Sigmoid colon (tissue), 7 donors: Measurements from ENCODE around the gene PARVB. TPM values are rescaled to one million over a fixed set of nuclear protein-coding genes. Genes with fewer than 3 reads are reported as not detected.

Experiments
- DNase-seq: peaks from one replicate; pipeline ENCODE4 v3.0.0-alpha.2; 2019
- H3K27ac ChIP-seq, 4 donors: fragments of 200-600 bp; sonication (generic); one replicate each; pipeline ENCODE4 v1.5.1; 2016 to 2019; ENCODE audit warnings: mild to moderate bottlenecking in 1 of 4
- H3K27me3 ChIP-seq, 3 donors: fragments of 200-600 bp; sonication (generic); one replicate each; pipeline ENCODE4 v1.5.1; 2019; ENCODE audit warnings: mild to moderate bottlenecking in 1 of 3
- H3K36me3 ChIP-seq, 4 donors: fragments of 200-600 bp; sonication (generic); one replicate each; pipeline ENCODE4 v1.5.1; 2016 to 2019
- H3K4me1 ChIP-seq, 4 donors: fragments of 200-600 bp; sonication (generic); one replicate each; pipeline ENCODE4 v1.5.1; 2017 to 2019
- H3K4me3 ChIP-seq, 4 donors: fragments of 200-600 bp; sonication (generic); one replicate each; pipeline ENCODE4 v1.5.1; 2017 to 2019; ENCODE audit warnings: mild to moderate bottlenecking in 2 of 4, moderate library complexity in 1 of 4
- H3K9me3 ChIP-seq, 4 donors: fragments of 200-600 bp in 3 of 4; sonication (generic) in 3 of 4; one replicate each; pipeline versions ENCODE4 v1.5.1 to v1.6.1; 2013 to 2019
- EP300 ChIP-seq, 4 donors: sonication (generic); formaldehyde crosslinking; IDR thresholded peaks; one replicate each; pipeline ENCODE4 v1.6.1; 2017; ENCODE audit warnings: antibody characterized with exemption in 4 of 4
- POLR2A ChIP-seq, 2 donors: fragments of 450-650 bp; IDR thresholded peaks; one replicate each; pipeline ENCODE4 v1.6.1; 2016; ENCODE audit warnings: antibody characterized with exemption in 2 of 2, mild to moderate bottlenecking in 2 of 2, moderate library complexity in 2 of 2
- POLR2AphosphoS5 ChIP-seq, 4 donors: sonication (generic); formaldehyde crosslinking; IDR thresholded peaks; one replicate each; pipeline ENCODE4 v1.6.1; 2017; ENCODE audit warnings: antibody characterized with exemption in 4 of 4
- WGBS, 2 donors: extraction: QIAGEN DNeasy Blood & Tissue Kit; methylation state at CpG; one replicate each; pipeline ENCODE4 v1.1.7; 2013; 5-methylcytosine and 5-hydroxymethylcytosine counted together
- intact Hi-C: fragments of 100-400 bp; cut with DNase I; formaldehyde crosslinking; loops from one replicate; pipeline ENCODE4 v1.15.1; 2023
- polyA plus RNA-seq, 3 donors: library from polyadenylated mRNA; stranded (reverse); fragments of 200-250 nt; gene quantifications; one replicate each; pipeline ENCODE4 v1.2.3, GENCODE V29; 2013
- total RNA-seq, 4 donors: library from RNA; depleted of rRNA; stranded (reverse); fragments of >200 nt; gene quantifications; one replicate each; pipeline ENCODE4 v1.1.0, GENCODE V29; 2016
- TF ChIP-seq, protein P1 (sequence below), 4 experiments: fragments of 450-650 bp in 3 of 4; fragments of 200-600 bp in 1 of 4; IDR thresholded peaks; one replicate each; pipeline ENCODE4 v1.5.1; 2016 to 2019; ENCODE audit warnings: antibody characterized with exemption in 4 of 4, mild to moderate bottlenecking in 3 of 4, moderate library complexity in 2 of 4
- donor health status: healthy with polysubstance abuse.
- donor health status: Bipolar disorder and iron deficiency.
- donor health status: healthy.

PARVB gene
- total and polyA plus RNA-seq, 7 donors = 6.9 to 21.6 (median 18.9) TPM

DNA sequence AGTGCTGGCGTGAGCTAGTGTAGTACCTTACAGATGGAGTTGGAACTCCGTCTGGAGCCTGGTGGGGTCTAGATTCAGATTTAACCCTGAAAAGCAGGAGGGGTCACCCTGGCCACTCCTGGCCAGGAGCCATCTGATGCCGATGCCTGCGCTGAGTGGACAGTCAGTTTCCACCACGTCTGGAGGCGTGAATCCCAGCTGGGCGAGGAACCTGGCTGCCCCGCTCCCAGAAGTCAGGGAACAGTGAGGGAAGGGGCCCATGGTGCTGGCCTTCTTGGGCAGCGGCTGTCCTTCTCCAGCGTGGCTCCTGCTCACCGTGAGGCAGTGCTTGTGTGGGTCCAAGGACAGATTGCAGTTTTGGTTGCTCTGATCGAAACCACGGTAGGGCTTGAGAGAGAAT lies 76.3 kb downstream of the PARVB start:
- intact Hi-C loops = no loop called here
- H3K9me3 ChIP-seq = no peaks in the 10 kb centered on the region
- 88 to 92% methylated on average over 13 of the region's 13 CpGs for WGBS, 2 donors

GRCh38 chr22:44102121-44102520 lies 78.0 kb downstream of the PARVB start:
- 86 to 91% methylated on average over 4 of the region's 4 CpGs for WGBS, 2 donors
- TF ChIP-seq EP300 (IDR thresholded peaks at IDR 0.05) = no peak
- TF ChIP-seq, protein P1, sequence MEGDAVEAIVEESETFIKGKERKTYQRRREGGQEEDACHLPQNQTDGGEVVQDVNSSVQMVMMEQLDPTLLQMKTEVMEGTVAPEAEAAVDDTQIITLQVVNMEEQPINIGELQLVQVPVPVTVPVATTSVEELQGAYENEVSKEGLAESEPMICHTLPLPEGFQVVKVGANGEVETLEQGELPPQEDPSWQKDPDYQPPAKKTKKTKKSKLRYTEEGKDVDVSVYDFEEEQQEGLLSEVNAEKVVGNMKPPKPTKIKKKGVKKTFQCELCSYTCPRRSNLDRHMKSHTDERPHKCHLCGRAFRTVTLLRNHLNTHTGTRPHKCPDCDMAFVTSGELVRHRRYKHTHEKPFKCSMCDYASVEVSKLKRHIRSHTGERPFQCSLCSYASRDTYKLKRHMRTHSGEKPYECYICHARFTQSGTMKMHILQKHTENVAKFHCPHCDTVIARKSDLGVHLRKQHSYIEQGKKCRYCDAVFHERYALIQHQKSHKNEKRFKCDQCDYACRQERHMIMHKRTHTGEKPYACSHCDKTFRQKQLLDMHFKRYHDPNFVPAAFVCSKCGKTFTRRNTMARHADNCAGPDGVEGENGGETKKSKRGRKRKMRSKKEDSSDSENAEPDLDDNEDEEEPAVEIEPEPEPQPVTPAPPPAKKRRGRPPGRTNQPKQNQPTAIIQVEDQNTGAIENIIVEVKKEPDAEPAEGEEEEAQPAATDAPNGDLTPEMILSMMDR (IDR thresholded peaks at IDR 0.05) = no peak
- no peak for TF ChIP-seq POLR2AphosphoS5 (IDR thresholded peaks at IDR 0.05)
- TF ChIP-seq POLR2A (IDR thresholded peaks at IDR 0.05) = no peak

More for the DNA sequence above, 76.3 kb downstream of the PARVB start:
- H3K27ac ChIP-seq = no peak overlapping the region
- no peaks in the 10 kb centered on the region for H3K4me1 ChIP-seq
- TF ChIP-seq POLR2AphosphoS5 (IDR thresholded peaks at IDR 0.05) = no peak
- no peak for TF ChIP-seq POLR2A (IDR thresholded peaks at IDR 0.05)
- no peak for TF ChIP-seq EP300 (IDR thresholded peaks at IDR 0.05)
- TF ChIP-seq, protein P1 (IDR thresholded peaks at IDR 0.05) = no peak
- DNase-seq = peak; percentile 55
- no peaks in the 10 kb centered on the region for H3K27me3 ChIP-seq
- H3K36me3 ChIP-seq = peaks cover 0 to 30% (median 9%) of the 10 kb centered on the region in 4 donors
- no peak overlapping the region for H3K4me3 ChIP-seq

DNA sequence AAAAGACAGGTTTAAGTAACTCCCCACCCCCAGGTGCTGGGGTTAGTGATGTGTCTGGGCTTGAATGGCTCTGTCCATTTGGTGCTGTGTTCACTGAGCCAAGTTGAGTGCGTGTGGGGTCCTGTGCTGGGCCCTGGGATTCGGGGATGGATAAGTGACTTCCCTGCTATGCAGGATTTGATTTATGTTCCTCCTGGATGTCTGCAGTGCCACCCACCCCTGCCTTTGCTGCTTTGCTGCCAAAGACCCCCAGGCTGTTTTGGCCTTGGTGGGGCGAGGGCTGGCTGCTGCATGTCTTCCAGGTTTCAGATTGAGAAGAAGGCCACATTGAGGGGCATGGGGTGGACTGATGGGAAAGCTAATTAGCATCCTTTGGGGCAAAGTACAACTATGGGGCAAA lies 78.8 kb downstream of the PARVB start:
- Histone ChIP-seq H3K27me3 (no peaks in the 10 kb centered on the region), H3K36me3 (peaks cover 0 to 16% (median 2%) of the 10 kb centered on the region in 4 donors), H3K27ac (no peak overlapping the region), H3K9me3 (no peaks in the 10 kb centered on the region), H3K4me3 (no peak overlapping the region), H3K4me1 (no peaks in the 10 kb centered on the region)
- TF ChIP-seq, protein P1 (IDR thresholded peaks at IDR 0.05) = no peak
- TF ChIP-seq POLR2A (IDR thresholded peaks at IDR 0.05) = no peak
- TF ChIP-seq EP300 (IDR thresholded peaks at IDR 0.05) = no peak
- TF ChIP-seq POLR2AphosphoS5 (IDR thresholded peaks at IDR 0.05) = no peak
- DNase-seq = peak; percentile 55
- intact Hi-C loops = no loop called here
- 87 to 95% methylated on average over 3 of the region's 3 CpGs for WGBS, 2 donors

More at GRCh38 chr22:44102121-44102520, 78.0 kb downstream of the PARVB start:
- H3K27me3 ChIP-seq = no peaks in the 10 kb centered on the region
- peak; percentile 12 for DNase-seq
- H3K27ac ChIP-seq = no peak overlapping the region
- intact Hi-C loops = no loop called here
- no peak overlapping the region for H3K4me3 ChIP-seq
- H3K9me3 ChIP-seq = no peaks in the 10 kb centered on the region
- H3K36me3 ChIP-seq = peaks cover 0 to 17% (median 2%) of the 10 kb centered on the region in 4 donors
- H3K4me1 ChIP-seq = no peaks in the 10 kb centered on the region

DNA sequence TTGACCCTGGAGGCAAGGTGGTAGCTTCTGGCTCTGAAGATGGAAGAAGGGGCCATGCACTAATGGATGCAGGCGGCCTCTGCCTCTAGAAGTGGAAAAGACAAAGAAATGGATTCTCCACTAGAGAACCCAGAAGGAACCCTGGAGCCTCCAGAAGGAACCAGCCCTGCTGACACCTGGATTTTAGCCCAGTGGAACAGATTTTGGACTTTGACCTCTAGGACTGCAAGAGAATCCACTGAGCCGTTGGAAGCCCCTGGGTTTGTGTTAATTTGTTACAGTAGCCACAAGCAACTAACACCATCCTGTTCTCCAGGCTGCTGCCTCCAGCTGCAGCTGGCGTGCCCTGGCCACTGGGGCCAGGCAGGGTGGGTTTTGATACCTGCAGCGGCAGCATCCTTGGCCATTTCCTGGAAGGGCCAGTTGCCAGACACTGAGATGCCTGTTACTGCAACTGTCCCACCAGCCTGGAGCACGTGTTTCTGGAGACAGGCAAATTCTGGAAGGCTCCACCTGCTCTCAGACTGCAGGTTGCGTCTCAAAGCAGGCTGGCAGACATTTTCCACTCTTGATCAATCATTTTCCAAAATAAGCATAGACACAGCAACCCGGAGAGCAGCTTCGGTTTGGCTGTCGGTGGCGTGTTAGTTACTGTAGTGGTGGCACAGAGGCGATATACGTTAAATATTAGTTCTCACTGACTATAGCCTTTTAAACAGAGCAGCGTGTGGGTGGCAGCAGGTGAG lies 79.8 kb downstream of the PARVB start:
- H3K4me1 ChIP-seq = no peaks in the 10 kb centered on the region
- intact Hi-C loops = no loop called here
- H3K27ac ChIP-seq = no peak overlapping the region
- no peaks in the 10 kb centered on the region for H3K27me3 ChIP-seq
- H3K9me3 ChIP-seq = no peaks in the 10 kb centered on the region
- TF ChIP-seq POLR2AphosphoS5 (IDR thresholded peaks at IDR 0.05) (no peak), POLR2A (IDR thresholded peaks at IDR 0.05) (no peak), EP300 (IDR thresholded peaks at IDR 0.05) (no peak)
- TF ChIP-seq, protein P1 (IDR thresholded peaks at IDR 0.05) = no peak
- H3K36me3 ChIP-seq = peaks cover 0 to 16% (median 2%) of the 10 kb centered on the region in 4 donors
- H3K4me3 ChIP-seq = no peak overlapping the region
- peak; percentile 20 for DNase-seq
- 84 to 89% methylated on average over 13 of the region's 13 CpGs for WGBS, 2 donors
